Measurements from ENCODE around the gene GPHN.

- TF ChIP-seq MAX (IDR thresholded peaks at IDR 0.05): no peak
- TF ChIP-seq REST (IDR thresholded peaks at IDR 0.05; ENCODE audit: low read depth): no peak
- TF ChIP-seq YY1 (IDR thresholded peaks at IDR 0.05; ENCODE audit: low read depth): no peak
- TF ChIP-seq TAF1 (IDR thresholded peaks at IDR 0.05; ENCODE audit: low read depth): no peak
- no peak for TF ChIP-seq NFIC (IDR thresholded peaks at IDR 0.05)
- no peak for TF ChIP-seq EP300 (IDR thresholded peaks at IDR 0.05; ENCODE audit: borderline replicate concordance)
- no peak for TF ChIP-seq TCF12 (IDR thresholded peaks at IDR 0.05; ENCODE audit: low read depth)
Observed at GRCh38 chr14:66972469-66972868, 464.5 kb downstream of the GPHN start.

Data from Ishikawa (cell line).